ENCODE measurements around the gene COL4A6. TPM values are rescaled to one million over a fixed set of nuclear protein-coding genes. Genes with fewer than 3 reads are reported as not detected.

Gene COL4A6
- total RNA-seq, 2 experiments from 2014 or later: not detected

DNA sequence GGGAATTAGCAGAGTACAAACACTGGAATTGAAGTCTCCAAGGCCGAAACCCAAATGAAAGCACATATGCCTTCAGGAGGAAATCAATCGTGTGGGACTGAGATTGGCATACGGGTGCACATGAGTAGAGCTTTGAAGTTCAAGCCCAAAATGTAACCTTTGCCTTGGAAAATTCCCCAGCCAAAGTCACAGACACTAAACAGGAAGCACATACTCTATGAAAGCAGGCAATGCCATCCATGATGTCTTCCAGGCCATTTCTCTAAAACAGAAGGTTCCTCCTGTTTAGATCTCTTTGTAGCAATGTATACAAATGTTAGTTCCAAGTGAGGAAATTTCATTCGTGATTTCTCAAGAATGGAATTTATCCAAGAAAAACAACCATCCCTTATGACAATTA lies 162.5 kb downstream of the COL4A6 start:
- H3K4me1 Mint-ChIP-seq (ENCODE audit: low read depth): no peaks in the 10 kb centered on the region
- POLR2A ChIA-PET: no interaction called here
- H3K27me3 Mint-ChIP-seq: peaks cover 3% of the 10 kb centered on the region
- TF ChIP-seq, protein P1, sequence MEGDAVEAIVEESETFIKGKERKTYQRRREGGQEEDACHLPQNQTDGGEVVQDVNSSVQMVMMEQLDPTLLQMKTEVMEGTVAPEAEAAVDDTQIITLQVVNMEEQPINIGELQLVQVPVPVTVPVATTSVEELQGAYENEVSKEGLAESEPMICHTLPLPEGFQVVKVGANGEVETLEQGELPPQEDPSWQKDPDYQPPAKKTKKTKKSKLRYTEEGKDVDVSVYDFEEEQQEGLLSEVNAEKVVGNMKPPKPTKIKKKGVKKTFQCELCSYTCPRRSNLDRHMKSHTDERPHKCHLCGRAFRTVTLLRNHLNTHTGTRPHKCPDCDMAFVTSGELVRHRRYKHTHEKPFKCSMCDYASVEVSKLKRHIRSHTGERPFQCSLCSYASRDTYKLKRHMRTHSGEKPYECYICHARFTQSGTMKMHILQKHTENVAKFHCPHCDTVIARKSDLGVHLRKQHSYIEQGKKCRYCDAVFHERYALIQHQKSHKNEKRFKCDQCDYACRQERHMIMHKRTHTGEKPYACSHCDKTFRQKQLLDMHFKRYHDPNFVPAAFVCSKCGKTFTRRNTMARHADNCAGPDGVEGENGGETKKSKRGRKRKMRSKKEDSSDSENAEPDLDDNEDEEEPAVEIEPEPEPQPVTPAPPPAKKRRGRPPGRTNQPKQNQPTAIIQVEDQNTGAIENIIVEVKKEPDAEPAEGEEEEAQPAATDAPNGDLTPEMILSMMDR (IDR thresholded peaks at IDR 0.05): no peak
- ATAC-seq (no peak), DNase-seq (no peak)
- CTCF ChIA-PET: no interaction called here
- H3K4me3 Mint-ChIP-seq: no peak overlapping the region
- H3K27ac Mint-ChIP-seq: no peak overlapping the region
- intact Hi-C loops (cut with micrococcal nuclease): no loop called here
- no peaks in the 10 kb centered on the region for H3K9me3 Mint-ChIP-seq
- H3K36me3 Mint-ChIP-seq (ENCODE audit: low read depth): no peaks in the 10 kb centered on the region

DNA sequence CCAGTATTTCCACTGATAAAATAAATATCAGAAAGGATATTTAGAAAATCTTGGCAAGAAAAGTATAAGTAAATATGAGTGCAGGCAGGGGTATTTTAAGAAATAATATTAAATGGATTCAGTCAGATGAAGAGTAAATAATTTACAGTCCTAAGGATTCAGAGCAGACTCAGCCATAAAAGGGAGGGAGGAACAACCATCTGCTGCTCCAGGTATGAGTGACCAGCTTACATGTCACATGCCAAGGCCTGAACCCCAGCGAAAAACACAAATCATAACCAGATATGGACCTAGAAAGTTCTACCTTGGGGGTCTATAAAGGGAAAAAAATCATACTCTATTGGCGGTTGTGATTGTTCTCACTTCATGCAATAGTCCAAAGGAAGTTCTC lies 166.8 kb downstream of the COL4A6 start:
- ChIA-PET POLR2A (no interaction called here), CTCF (no interaction called here)
- Mint-ChIP-seq H3K27ac (no peak overlapping the region), H3K27me3 (peaks cover 3% of the 10 kb centered on the region), H3K36me3 (ENCODE audit: low read depth) (no peaks in the 10 kb centered on the region), H3K4me1 (ENCODE audit: low read depth) (no peaks in the 10 kb centered on the region), H3K4me3 (no peak overlapping the region), H3K9me3 (no peaks in the 10 kb centered on the region)
- intact Hi-C loops (cut with micrococcal nuclease): no loop called here
- ATAC-seq (no peak), DNase-seq (no peak)
- TF ChIP-seq, protein P1 (IDR thresholded peaks at IDR 0.05): no peak

DNA sequence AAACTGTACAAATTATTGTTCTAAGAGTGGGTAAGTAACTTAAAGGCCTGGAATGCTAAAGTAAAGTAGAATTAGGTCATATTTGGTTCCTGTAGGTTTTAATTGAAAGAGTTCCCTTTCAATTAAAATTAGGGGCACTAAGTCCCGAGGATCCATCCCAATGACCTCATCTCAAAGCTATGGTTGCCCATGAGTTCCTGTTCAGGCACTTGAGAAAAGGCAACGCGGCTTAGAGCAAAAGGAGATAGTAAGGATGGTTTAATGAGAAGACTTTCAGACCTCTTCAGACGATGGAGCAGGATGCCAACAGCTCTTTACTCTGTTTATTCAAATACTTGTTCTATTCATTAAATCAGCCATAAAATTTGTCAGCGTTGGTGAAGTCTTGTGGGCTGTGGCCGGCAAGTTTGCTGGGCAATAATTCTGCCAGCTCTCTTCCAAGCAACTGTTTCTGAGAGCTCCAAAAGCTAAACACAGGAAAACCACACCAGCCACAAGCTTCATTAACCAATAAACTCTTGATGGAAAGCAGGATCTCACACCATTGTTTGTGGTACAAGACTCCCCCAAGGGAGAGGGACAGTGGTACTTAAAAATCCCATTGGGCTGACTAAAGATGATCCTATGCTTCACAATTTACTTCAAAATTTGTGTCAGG lies 167.4 kb downstream of the COL4A6 start:
- Mint-ChIP-seq H3K4me3 (no peak overlapping the region), H3K27ac (no peak overlapping the region), H3K9me3 (no peaks in the 10 kb centered on the region), H3K36me3 (ENCODE audit: low read depth) (no peaks in the 10 kb centered on the region), H3K4me1 (ENCODE audit: low read depth) (no peaks in the 10 kb centered on the region), H3K27me3 (peaks cover 3% of the 10 kb centered on the region)
- ChIA-PET POLR2A (no interaction called here), CTCF (no interaction called here)
- no peak for ATAC-seq
- TF ChIP-seq, protein P1 (IDR thresholded peaks at IDR 0.05): no peak
- intact Hi-C loops (cut with micrococcal nuclease): no loop called here
- DNase-seq: no peak

DNA sequence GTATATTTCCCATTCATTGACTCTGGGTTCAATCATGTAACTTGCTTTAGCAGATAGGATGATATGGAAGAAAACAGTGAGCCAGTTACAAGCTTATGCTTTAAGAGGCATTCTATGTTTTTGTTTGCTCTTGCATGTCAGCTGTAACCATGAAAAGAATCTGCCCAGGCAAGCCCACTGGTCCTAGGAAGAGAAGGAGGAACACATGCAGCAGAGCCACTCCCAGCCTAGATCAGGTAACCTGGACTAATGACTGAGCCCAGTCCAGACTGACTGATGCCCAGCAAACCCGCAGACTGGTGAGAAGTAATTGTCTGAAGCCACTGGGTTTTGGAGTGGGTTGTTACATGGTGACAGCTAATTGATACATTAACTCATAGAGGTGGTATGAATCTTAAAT lies 167.9 kb downstream of the COL4A6 start:
- Mint-ChIP-seq H3K27ac (no peak overlapping the region), H3K4me3 (no peak overlapping the region)

DNA sequence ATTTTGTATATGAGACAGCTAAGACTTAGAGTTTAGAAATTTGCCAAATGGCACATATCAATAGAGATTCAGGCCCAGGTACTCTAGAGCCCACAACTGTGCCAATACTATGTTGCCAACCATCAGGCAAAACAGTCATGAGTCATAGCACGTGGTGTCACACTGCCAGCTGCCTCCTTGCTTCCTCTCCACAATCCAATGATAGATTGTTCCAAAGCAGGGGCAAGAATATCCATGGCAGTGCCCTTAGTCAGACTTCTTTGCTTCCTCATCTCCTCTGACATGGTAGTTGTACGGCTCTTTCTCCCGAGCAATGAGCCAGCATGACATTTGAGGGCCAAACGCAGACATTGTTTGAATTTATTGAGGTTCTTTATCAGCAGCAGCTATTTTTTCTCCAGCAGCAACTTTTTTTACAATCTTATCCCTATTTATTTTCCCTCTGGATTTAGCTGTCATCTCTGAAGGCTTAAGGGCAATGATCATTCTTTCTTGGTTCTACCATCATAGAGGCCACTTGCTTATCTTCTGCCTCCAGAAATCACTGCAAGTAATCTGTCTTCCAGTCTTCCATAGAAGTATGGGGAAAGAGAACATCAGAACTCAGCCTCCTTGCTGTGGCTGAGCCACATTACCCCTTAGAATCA lies 169.7 kb downstream of the COL4A6 start:
- H3K27me3 Mint-ChIP-seq: peaks cover 7% of the 10 kb centered on the region
- H3K4me1 Mint-ChIP-seq (ENCODE audit: low read depth): no peaks in the 10 kb centered on the region
- ChIA-PET CTCF (no interaction called here), POLR2A (no interaction called here)
- intact Hi-C loops (cut with micrococcal nuclease): no loop called here
- no peak for DNase-seq
- H3K4me3 Mint-ChIP-seq: no peak overlapping the region
- ATAC-seq: no peak
- TF ChIP-seq, protein P1 (IDR thresholded peaks at IDR 0.05): no peak
- no peaks in the 10 kb centered on the region for H3K36me3 Mint-ChIP-seq (ENCODE audit: low read depth)
- H3K27ac Mint-ChIP-seq: no peak overlapping the region
- no peaks in the 10 kb centered on the region for H3K9me3 Mint-ChIP-seq

More for the DNA sequence above, 167.9 kb downstream of the COL4A6 start:
- POLR2A ChIA-PET: no interaction called here
- TF ChIP-seq, protein P1 (IDR thresholded peaks at IDR 0.05): no peak
- intact Hi-C loops (cut with micrococcal nuclease): no loop called here
- H3K9me3 Mint-ChIP-seq: no peaks in the 10 kb centered on the region
- peaks cover 7% of the 10 kb centered on the region for H3K27me3 Mint-ChIP-seq
- no peaks in the 10 kb centered on the region for H3K36me3 Mint-ChIP-seq (ENCODE audit: low read depth)
- DNase-seq (no peak), ATAC-seq (no peak)
- no peaks in the 10 kb centered on the region for H3K4me1 Mint-ChIP-seq (ENCODE audit: low read depth)
- CTCF ChIA-PET: no interaction called here

All from activated CD8-positive, alpha-beta T cell treated with anti-CD3 and anti-CD28 coated beads for 36 hours (primary cell).